MCF 10A (cell line): ENCODE measurements around the gene KRT77. TPM values are rescaled to one million over a fixed set of nuclear protein-coding genes. Genes with fewer than 3 reads are reported as not detected.

Experiments
- BruUV-seq: library from RNA; stranded (reverse); fragments of 400-500 nt; replicated peaks from 2 replicates; lab custom pipeline; 2021; lab: Mats Ljungman, UMichigan
- CTCF ChIA-PET: fragments of 300-600 bp; sonication (Branson Sonifier 250); formaldehyde crosslinking; extraction: SDS; loops from one replicate; lab custom pipeline; 2021; ENCODE audit warnings: antibody characterized with exemption, inconsistent platforms; lab: Yijun Ruan, JAX
- POLR2A ChIA-PET: fragments of 300-600, 350-650 bp; sonication (Branson Sonifier 250); formaldehyde crosslinking; extraction: SDS; loops from one replicate; lab custom pipeline; 2020; ENCODE audit warnings: antibody characterized with exemption, inconsistent platforms; lab: Yijun Ruan, JAX
- DNase-seq: peaks from one replicate; pipeline ENCODE4 v3.0.0-alpha.2; 2018; ENCODE audit not compliant: unreplicated experiment
- H3K27ac Mint-ChIP-seq: one replicate; pipeline ENCODE4 v1.8.0; 2022; ENCODE audit warnings: mild to moderate bottlenecking, low read depth, mixed read lengths; ENCODE audit not compliant: unreplicated experiment
- H3K27me3 Mint-ChIP-seq: one replicate; pipeline ENCODE4 v1.8.0; 2022; ENCODE audit warnings: mixed read lengths; ENCODE audit not compliant: insufficient read depth, unreplicated experiment
- H3K36me3 Mint-ChIP-seq: one replicate; pipeline ENCODE4 v1.8.0; 2022; ENCODE audit warnings: mild to moderate bottlenecking, moderate library complexity, mixed read lengths; ENCODE audit not compliant: insufficient read depth, unreplicated experiment
- H3K4me1 Mint-ChIP-seq: one replicate; pipeline ENCODE4 v1.8.0; 2022; ENCODE audit warnings: mixed read lengths; ENCODE audit not compliant: insufficient read depth, unreplicated experiment
- H3K4me3 Mint-ChIP-seq: one replicate; pipeline ENCODE4 v1.8.0; 2022; ENCODE audit warnings: mild to moderate bottlenecking, moderate library complexity, mixed read lengths; ENCODE audit not compliant: unreplicated experiment
- H3K9me3 Mint-ChIP-seq: one replicate; pipeline ENCODE4 v1.8.0; 2022; ENCODE audit warnings: mixed read lengths; ENCODE audit not compliant: unreplicated experiment
- CTCF ChIP-seq: fragments of 200-600 bp; IDR thresholded peaks from one replicate; pipeline ENCODE4 v1.8.0; 2022; ENCODE audit warnings: antibody characterized with exemption, mild to moderate bottlenecking; ENCODE audit not compliant: unreplicated experiment
- intact Hi-C: fragments of 100-400 bp; cut with micrococcal nuclease; formaldehyde crosslinking; loops from 2 replicates; pipeline ENCODE4 v1.14.1; 2022
- total RNA-seq: library from RNA; stranded (reverse); gene quantifications from 2 replicates; pipeline ENCODE4 v1.2.3, GENCODE V29; 2022

The KRT77 gene
- total RNA-seq, 1 experiment from 2014 or later: not detected

GRCh38 chr12:52645982-52646381 lies 57.3 kb downstream of the KRT77 start:
- no peak for DNase-seq
- no TSS peak for BruUV-seq
- Mint-ChIP-seq H3K4me3 (no peak overlapping the region), H3K4me1 (no peaks in the 10 kb centered on the region), H3K36me3 (no peaks in the 10 kb centered on the region), H3K27ac (no peak overlapping the region), H3K9me3 (no peaks in the 10 kb centered on the region), H3K27me3 (peaks cover 39% of the 10 kb centered on the region)
- CTCF ChIA-PET: no interaction called here
- TF ChIP-seq CTCF: no peak
- intact Hi-C loops: no loop called here
- POLR2A ChIA-PET: interaction anchor here (0.6 kb wide), 1 partner anchor 540 kb away, joined by 3 read pairs; no protein-coding TSS in a partner anchor

- intact Hi-C loops: no loop called here
- Mint-ChIP-seq H3K4me3 (no peak overlapping the region), H3K9me3 (no peaks in the 10 kb centered on the region), H3K27ac (no peak overlapping the region), H3K36me3 (no peaks in the 10 kb centered on the region), H3K4me1 (no peaks in the 10 kb centered on the region), H3K27me3 (peaks cover 42% of the 10 kb centered on the region)
- no peak for DNase-seq
- CTCF ChIA-PET: no interaction called here
- no peak for TF ChIP-seq CTCF
- POLR2A ChIA-PET: no interaction called here
- BruUV-seq: no TSS peak
These were observed 58.1 kb downstream of the KRT77 start for GRCh38 chr12:52645120-52645761.

- intact Hi-C loops: no loop called here
- no peak overlapping the region for H3K4me3 Mint-ChIP-seq
- POLR2A ChIA-PET: no interaction called here
- TF ChIP-seq CTCF: no peak
- CTCF ChIA-PET: no interaction called here
- peaks cover 44% of the 10 kb centered on the region for H3K27me3 Mint-ChIP-seq
- no peaks in the 10 kb centered on the region for H3K4me1 Mint-ChIP-seq
- no peak overlapping the region for H3K27ac Mint-ChIP-seq
- DNase-seq: no peak
- no peaks in the 10 kb centered on the region for H3K36me3 Mint-ChIP-seq
- BruUV-seq: no TSS peak
- no peaks in the 10 kb centered on the region for H3K9me3 Mint-ChIP-seq
These were observed 59.3 kb downstream of the KRT77 start for GRCh38 chr12:52644078-52644415.

GRCh38 chr12:52643233-52644077 lies 59.9 kb downstream of the KRT77 start:
- no peak for TF ChIP-seq CTCF
- ChIA-PET POLR2A (no interaction called here), CTCF (interaction anchor here (0.7 kb wide), 1 partner anchor 12 kb away, joined by 7 read pairs; no protein-coding TSS in a partner anchor)
- no peak for DNase-seq
- Mint-ChIP-seq H3K9me3 (no peaks in the 10 kb centered on the region), H3K4me3 (no peak overlapping the region), H3K27ac (no peak overlapping the region), H3K4me1 (no peaks in the 10 kb centered on the region), H3K36me3 (no peaks in the 10 kb centered on the region), H3K27me3 (peaks cover 50% of the 10 kb centered on the region)
- intact Hi-C loops: no loop called here
- no TSS peak for BruUV-seq
